A673 (cell line): ENCODE measurements around the gene MSL3. TPM values are rescaled to one million over a fixed set of nuclear protein-coding genes. Genes with fewer than 3 reads are reported as not detected.

Experiments used
- BruUV-seq: library from RNA; stranded (reverse); fragments of 400-500 nt; replicated peaks from 2 replicates; lab custom pipeline; 2021; lab: Mats Ljungman, UMichigan
- CTCF ChIA-PET: fragments of 300-600 bp; sonication (Branson Sonifier 250); formaldehyde crosslinking; loops from one replicate; lab custom pipeline; 2022; ENCODE audit warnings: antibody characterized with exemption; lab: Charles Lee
- POLR2A ChIA-PET: fragments of 300-600 bp; sonication (Branson Sonifier 250); formaldehyde crosslinking; loops from one replicate; lab custom pipeline; 2022; ENCODE audit warnings: antibody characterized with exemption; ENCODE audit not compliant: low non-redundant PET; lab: Charles Lee
- DNase-seq: peaks from one replicate; pipeline ENCODE4 v3.0.0-alpha.2; 2015; ENCODE audit warnings: low spot score
- H3K27ac ChIP-seq: fragments of 200-600 bp; sonication (generic); 2 replicates; pipeline ENCODE4 v1.5.1; 2016; ENCODE audit warnings: mixed run types, low read depth, mild to moderate bottlenecking, mixed read lengths, antibody characterized with exemption, low read length; ENCODE audit not compliant: poor library complexity, severe bottlenecking
- H3K27me3 ChIP-seq: fragments of 200-600 bp; sonication (generic); replicated peaks from 2 replicates; pipeline ENCODE4 v1.6.1; 2017; ENCODE audit warnings: mixed run types, low read depth, mild to moderate bottlenecking, mixed read lengths, antibody characterized with exemption, low read length; ENCODE audit not compliant: insufficient read depth, poor library complexity
- H3K36me3 ChIP-seq: fragments of 200-600 bp; sonication (generic); 2 replicates; pipeline ENCODE4 v1.6.1; 2016; ENCODE audit warnings: mixed run types, mild to moderate bottlenecking, mixed read lengths, antibody characterized with exemption, low read length; ENCODE audit not compliant: insufficient read depth, poor library complexity, severe bottlenecking
- H3K4me1 ChIP-seq: fragments of 200-600 bp; sonication (generic); 2 replicates; pipeline ENCODE4 v1.6.1; 2017; ENCODE audit warnings: mixed run types, mild to moderate bottlenecking, mixed read lengths, antibody characterized with exemption, low read length; ENCODE audit not compliant: insufficient read depth, poor library complexity, severe bottlenecking
- H3K4me3 ChIP-seq: fragments of 200-600 bp; sonication (generic); 2 replicates; pipeline ENCODE4 v1.5.1; 2016; ENCODE audit warnings: low read depth, mixed run types, mild to moderate bottlenecking, mixed read lengths, low read length; ENCODE audit not compliant: poor library complexity, severe bottlenecking
- H3K9me3 ChIP-seq: fragments of 200-600 bp; sonication (generic); 2 replicates; pipeline ENCODE4 v1.6.1; 2016; ENCODE audit warnings: mixed run types, low read depth, mild to moderate bottlenecking, mixed read lengths, antibody characterized with exemption, low read length; ENCODE audit not compliant: poor library complexity, severe bottlenecking
- EZH2 ChIP-seq: fragments of 200-600 bp; sonication (generic); IDR thresholded peaks from 2 replicates; pipeline ENCODE4 v1.6.1; 2017; ENCODE audit warnings: borderline replicate concordance, low read depth, mild to moderate bottlenecking, mixed read lengths, antibody characterized with exemption, low read length; ENCODE audit not compliant: poor library complexity, severe bottlenecking
- intact Hi-C: fragments of 100-400 bp; cut with micrococcal nuclease; formaldehyde crosslinking; loops from one replicate; pipeline ENCODE4 v1.10.0; 2022; ENCODE audit not compliant: unreplicated experiment
- total RNA-seq: library from RNA; stranded (reverse); gene quantifications from 2 replicates; pipeline ENCODE4 v1.2.3, GENCODE V29; 2021
- TF ChIP-seq, protein P1 (sequence below): fragments of 300-800, 200-600 bp; sonication (generic); conservative IDR thresholded peaks from 2 replicates; pipeline ENCODE4 v1.5.1; 2017; ENCODE audit warnings: low read depth, mild to moderate bottlenecking, antibody characterized with exemption, low read length, moderate library complexity, mixed read lengths

Gene MSL3
- total RNA-seq, 1 experiment from 2014 or later, result 15.8 TPM

DNA sequence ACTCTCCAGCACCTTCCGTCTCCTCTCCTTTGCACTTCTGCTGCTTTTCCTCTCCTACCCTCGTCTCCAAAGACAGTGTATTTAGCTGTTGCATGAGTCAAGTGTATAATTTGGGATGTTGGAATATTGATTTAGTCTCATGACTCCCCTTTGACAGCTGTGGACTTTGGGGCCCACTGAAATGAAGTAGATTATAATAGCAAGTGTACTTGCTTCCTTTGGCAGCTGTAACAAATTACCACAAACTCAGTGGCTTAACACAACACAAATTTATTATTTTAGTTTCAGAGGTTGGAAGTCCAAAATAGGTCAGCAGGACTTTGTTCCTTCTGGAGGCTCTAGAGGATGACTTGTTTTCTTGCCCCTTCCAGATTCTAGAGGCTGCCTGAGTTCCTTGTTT is 29.5 kb upstream of the MSL3 start:
- Histone ChIP-seq H3K36me3 (no peaks in the 10 kb centered on the region), H3K27ac (no peak overlapping the region), H3K4me3 (no peak overlapping the region), H3K9me3 (no peaks in the 10 kb centered on the region), H3K4me1 (no peaks in the 10 kb centered on the region), H3K27me3 (peaks cover 22% of the 10 kb centered on the region)
- TF ChIP-seq, protein P1, sequence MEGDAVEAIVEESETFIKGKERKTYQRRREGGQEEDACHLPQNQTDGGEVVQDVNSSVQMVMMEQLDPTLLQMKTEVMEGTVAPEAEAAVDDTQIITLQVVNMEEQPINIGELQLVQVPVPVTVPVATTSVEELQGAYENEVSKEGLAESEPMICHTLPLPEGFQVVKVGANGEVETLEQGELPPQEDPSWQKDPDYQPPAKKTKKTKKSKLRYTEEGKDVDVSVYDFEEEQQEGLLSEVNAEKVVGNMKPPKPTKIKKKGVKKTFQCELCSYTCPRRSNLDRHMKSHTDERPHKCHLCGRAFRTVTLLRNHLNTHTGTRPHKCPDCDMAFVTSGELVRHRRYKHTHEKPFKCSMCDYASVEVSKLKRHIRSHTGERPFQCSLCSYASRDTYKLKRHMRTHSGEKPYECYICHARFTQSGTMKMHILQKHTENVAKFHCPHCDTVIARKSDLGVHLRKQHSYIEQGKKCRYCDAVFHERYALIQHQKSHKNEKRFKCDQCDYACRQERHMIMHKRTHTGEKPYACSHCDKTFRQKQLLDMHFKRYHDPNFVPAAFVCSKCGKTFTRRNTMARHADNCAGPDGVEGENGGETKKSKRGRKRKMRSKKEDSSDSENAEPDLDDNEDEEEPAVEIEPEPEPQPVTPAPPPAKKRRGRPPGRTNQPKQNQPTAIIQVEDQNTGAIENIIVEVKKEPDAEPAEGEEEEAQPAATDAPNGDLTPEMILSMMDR, result no peak
- no peak for TF ChIP-seq EZH2
- intact Hi-C loops, result no loop called here
- DNase-seq, result no peak
- BruUV-seq, result no TSS peak
- ChIA-PET CTCF (no interaction called here), POLR2A (no interaction called here)

DNA sequence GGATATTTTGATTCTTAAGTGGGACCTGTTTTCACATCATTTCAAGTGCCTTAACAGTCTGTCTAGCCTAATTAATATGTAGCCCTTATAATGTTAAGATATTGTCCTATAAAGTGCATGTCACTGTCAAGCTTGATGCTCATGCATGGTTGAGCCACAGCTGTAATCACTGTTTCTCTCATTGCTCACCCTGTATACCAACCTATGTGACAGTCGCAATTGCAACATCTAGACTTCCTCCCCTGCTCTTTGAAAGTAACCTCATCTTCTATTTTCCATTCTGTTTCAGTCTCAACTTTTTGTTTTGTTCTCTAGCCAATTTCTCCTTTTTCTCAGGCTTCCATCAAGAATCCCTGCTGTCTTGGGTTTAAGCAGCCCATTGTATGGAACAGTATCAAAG is 24.4 kb upstream of the MSL3 start:
- Histone ChIP-seq H3K4me3 (no peak overlapping the region), H3K27me3 (peaks cover 56% of the 10 kb centered on the region), H3K9me3 (no peaks in the 10 kb centered on the region), H3K27ac (no peak overlapping the region), H3K36me3 (no peaks in the 10 kb centered on the region), H3K4me1 (no peaks in the 10 kb centered on the region)
- TF ChIP-seq, protein P1, result no peak
- TF ChIP-seq EZH2, result no peak
- no peak for DNase-seq
- no TSS peak for BruUV-seq
- POLR2A ChIA-PET, result no interaction called here
- intact Hi-C loops, result no loop called here
- CTCF ChIA-PET, result no interaction called here

DNA sequence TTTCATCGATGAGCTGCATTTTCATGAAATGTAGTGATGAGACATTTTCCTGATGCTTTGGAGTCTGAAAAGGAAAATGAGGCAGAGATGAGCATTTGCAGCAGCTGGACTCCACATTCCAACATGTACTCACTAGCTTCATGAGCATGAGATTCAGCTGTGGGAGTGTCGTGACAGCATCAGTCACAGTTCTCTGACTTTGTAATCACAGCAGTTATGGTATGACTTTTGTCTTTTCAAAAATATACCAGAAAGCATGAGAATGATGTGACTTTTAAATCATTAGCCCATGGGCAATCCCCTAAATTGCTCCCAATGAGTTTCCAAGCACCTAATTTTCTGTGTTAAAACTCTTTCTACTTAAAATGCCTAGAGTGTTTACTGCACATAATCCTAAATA is 18.3 kb upstream of the MSL3 start:
- ChIA-PET POLR2A (no interaction called here), CTCF (no interaction called here)
- H3K4me3 ChIP-seq, result no peak overlapping the region
- H3K27me3 ChIP-seq, result peaks cover 40% of the 10 kb centered on the region
- BruUV-seq, result no TSS peak
- H3K4me1 ChIP-seq, result no peaks in the 10 kb centered on the region
- no peak overlapping the region for H3K27ac ChIP-seq
- TF ChIP-seq, protein P1, result no peak
- no peak for TF ChIP-seq EZH2
- no peaks in the 10 kb centered on the region for H3K36me3 ChIP-seq
- intact Hi-C loops, result no loop called here
- DNase-seq, result no peak
- no peaks in the 10 kb centered on the region for H3K9me3 ChIP-seq
